HG03196 (cell line): ENCODE measurements around the gene PLEKHG3.
"Not testable (repeated sequence)": the region's sequence is repeated elsewhere in the genome, so short reads cannot be mapped to it uniquely, and the experiment has no call there.

Source experiments
- ATAC-seq: cut with Tn5 transposase; IDR thresholded peaks from one replicate; pipeline ENCODE4 v1.9.1; 2021; ENCODE audit not compliant: unreplicated experiment

The PLEKHG3 gene

DNA sequence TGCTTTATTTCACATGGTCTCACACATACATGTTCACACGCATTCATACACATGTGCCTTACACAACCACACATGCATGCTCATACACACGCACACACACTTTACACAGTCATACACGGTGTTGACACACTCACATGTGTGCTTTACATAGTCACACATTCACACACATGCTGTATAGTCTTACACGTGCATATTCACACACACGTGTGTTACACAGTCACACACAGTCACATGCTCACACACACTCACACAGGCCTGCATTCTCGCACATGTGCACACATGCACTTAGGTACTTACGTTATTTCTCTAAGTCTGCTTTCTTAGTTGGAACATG lies 18.0 kb upstream of the PLEKHG3 start:
- no peak for ATAC-seq

DNA sequence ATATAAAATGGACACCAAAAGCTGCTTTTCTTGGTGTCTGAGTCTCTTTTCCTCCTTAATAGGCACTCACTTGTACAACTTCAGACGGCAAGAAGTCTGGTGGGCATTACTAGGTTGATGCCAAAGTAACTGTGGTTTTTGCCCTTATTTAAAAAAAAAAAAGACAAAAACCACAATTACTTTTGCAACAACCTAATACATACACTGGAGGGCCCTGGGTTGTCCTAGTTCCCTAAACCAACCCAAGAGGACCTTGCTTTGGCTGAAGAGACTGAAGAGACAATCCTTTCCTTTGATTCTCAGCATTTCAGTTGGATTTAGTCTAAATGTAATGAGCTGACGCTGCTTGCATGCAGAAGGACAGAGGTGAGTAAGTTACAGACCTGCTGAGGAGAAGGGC lies 16.2 kb upstream of the PLEKHG3 start:
- no peak for ATAC-seq

DNA sequence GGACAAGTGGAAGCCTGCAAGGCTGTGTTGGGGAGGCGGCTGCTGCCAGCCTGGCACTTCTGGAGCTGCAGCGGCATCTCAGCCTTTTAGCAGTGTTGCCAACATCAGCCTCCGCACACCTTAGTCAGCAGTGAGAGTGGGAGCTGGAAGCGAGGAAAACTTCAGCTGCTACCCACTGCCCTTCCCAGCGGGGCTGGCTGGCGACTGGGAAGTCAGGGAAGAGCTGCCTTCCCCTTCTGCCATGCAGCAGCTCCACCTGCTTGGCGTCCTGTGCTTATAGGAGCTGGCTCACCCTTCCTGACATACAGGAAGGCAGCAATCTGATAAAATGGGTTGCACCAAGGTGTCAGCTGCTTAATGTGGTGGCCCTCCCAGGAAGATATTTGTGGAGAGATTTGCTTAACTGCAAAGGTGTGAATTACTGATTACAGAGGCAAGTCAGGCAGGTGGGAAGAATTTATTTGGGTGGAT lies 15.4 kb upstream of the PLEKHG3 start:
- ATAC-seq: no peak

DNA sequence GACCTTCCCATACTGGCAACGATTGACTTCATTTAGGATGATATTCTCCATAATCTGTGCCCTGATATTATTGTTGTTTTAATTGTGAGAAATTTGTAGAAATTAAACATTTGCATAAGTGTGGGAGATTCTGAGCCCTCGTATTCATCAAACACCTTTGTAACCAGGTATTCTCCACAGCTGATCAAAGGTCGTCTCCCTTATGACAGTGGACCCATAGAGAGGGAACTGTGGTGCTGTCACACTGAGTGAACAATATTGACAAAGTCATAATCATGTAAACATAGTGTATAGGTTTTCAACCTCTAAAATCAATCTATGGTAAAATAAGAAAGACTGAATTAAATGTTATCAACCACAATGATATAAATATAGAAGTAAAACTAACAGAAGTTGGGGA lies 14.9 kb upstream of the PLEKHG3 start:
- no peak for ATAC-seq

DNA sequence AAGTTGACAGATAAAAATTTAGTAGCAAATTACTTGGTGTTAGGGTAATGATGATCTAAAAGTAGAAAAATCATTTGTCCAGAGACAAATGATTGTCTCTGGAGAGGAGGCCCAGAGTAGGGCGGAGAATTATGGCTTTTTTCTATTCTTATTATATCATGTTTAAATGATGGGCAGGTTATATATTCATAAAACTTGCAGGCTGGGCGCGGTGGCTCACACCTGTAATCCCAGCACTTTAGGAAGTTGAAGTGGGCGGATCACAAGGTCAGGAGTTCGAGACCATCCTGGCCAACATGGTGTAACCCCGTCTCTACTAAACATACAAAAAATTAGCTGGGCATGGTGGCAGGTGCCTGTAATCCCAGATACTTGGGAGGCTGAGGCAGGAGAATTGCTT lies 13.6 kb upstream of the PLEKHG3 start:
- not testable (repeated sequence) for ATAC-seq

DNA sequence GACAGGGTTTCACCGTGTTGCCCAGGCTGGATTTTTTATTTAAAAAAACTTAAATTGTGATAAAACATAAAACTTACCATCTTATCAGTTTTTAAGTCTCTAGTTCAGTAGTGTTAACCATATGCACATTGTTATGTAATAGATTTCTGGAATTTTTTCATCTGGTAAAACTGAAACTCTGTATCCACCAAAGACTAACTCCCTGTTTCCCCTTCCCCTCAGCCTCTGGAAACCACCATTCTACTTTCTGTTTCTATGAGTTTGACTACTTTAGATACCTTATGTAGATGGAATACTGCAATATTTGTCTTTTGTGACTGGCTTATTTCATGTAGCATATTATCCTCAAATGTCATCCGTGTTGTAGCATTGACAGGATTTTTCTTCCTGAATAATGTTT lies 12.8 kb upstream of the PLEKHG3 start:
- no peak for ATAC-seq

DNA sequence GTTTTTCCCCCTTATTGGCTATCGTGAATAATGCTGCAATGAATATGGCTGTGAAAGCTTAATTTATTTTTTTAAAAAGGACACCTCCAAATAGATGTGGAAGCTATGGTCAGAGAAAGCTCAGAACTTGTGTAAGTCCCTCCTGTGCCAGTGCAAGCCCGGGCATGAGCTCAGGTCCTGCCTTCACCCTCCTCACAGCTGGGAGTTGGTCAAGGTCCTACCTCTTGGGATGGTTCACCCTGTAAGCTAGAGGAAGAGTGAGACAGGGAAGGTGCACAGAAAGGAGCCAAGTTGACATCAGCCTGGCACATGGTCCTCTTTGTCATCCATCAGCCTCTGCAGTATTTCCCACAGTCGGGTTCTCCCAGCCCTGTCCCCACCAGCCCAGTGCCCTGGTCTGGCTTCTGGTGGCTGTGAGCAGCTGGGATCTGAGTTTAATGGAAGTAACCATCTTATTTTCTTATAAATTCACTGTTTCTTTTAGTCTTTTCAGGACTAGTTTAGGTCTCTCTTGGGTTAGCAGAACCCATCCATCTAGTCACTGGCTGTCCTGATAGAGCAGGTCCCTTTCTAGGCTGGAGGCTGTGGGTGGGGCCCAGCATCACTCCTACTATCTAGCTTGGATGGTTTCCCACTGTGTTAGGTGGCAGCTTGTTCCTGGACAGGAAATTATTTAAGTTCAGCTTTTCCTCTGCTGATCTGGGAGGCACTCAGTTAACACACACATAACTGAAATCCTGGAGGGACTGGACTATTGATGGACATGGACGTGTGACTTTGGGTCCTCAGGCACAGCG lies 11.8 kb upstream of the PLEKHG3 start:
- no peak for ATAC-seq

DNA sequence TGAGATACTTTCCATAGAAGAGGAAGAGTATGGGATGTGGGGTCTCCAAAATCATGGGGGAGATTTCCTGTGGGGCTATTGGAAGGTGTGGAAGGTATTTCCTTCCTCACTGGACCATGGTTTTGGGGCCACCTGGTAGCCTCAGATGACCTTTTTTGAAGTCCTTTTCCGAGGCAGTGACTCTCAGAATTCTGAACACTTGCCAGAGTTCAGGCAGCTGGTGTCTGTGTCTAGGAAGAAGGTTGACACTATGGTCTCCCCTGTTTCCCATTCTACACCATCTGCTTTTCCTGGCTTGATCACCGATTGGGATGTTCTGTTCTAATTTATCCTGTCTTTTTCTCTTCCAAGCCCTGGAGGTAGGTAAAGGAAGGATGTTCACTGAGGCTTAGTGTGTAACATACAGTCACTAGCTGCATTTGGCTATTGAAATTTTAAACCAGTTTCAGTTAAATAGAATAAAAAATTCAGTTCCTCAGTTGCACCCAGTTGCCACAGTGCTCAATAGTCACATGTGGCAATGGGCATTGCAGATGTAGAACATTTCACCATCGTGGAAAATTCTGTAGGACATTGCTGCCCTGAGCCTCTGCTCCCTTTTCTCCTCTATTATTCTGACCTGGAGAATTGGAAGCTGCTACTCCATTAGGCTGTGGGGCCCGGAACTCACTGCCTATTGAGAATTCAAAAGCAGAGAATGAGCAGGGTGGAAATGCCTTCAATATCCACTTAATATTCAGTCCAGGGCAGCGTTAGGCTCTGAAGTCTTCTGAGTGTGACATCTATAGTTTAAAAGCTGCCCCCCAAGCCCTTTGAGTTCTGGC lies 11.0 kb upstream of the PLEKHG3 start:
- ATAC-seq: no peak

DNA sequence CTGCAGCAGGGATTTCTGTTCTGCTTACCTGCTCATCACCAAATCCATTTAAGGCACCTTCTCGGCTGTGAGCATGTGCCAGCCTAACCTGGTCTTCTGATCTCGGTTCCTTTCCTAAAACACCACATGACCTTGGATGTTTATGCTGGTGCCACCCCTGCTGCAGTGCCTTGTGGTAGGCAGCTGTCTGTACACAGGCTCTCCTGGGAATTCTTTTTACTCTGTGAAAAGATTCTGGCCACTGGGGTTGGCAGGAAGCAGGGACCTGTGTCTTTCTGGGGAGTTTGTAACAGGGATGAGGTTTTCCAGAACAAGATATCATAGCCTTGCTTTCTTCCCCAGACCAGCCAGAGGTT lies 10.4 kb upstream of the PLEKHG3 start:
- no peak for ATAC-seq

DNA sequence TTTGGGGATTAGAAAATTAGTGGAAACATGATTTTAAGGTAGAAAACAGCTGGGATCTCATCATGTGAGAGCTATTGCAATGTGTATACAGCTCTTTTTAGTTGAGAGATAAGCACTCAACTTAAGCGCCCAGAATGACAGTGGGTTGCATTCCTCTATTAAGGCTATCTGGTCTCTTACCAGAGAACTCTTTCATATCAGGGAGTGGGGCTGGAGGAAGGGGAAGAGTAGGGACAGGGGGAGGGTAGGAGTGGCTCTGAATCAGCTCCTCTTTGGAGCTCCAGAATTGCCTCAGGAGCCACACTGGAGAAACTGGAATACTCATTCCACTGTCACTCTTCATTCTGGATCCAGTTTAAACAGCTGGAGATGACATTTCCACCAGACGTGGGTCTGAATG lies 9.2 kb upstream of the PLEKHG3 start:
- ATAC-seq: no peak

DNA sequence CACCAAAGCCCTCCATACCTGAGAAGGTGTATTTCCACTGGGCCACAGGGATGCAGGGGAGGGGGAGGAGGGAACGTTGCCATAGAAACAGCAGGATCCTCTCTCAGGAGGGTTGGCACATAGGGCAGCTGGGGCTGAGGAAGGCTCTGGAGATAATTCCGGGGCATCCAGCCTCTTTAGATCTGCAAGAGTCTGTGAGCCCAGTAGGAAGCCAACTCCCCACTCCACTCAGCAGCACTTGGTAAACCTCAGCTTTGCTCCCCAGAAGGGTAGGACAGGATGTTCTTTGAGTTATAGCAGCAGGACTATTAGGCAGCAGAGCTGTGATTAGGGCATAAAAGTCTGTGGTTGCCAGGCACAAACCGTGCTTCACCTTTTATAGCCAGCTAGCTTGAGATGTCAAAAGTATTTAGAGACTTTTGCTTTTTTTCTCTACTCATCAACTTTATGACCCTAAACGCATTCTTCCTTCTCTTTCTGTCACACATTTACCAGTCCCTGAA lies 7.8 kb upstream of the PLEKHG3 start:
- no peak for ATAC-seq

DNA sequence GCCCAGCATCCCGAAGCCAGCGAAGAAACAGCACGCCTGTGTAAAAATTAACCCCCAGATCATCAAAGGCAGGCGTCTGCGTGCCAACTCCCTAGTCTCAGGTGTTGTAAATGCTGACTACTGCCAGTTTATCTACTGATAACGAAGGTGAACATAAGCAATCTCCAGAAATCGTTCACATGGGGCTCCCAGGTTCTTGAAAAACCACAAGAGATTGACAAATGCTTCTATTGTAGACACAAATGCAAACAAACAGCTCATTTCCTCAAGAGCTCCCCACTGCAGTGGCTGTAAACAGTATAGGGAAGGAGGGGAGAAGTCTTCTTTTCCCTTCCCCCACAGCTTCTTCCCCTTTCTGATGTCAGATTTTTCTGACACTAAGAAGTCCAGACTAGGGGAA lies 5.3 kb upstream of the PLEKHG3 start:
- ATAC-seq: no peak

DNA sequence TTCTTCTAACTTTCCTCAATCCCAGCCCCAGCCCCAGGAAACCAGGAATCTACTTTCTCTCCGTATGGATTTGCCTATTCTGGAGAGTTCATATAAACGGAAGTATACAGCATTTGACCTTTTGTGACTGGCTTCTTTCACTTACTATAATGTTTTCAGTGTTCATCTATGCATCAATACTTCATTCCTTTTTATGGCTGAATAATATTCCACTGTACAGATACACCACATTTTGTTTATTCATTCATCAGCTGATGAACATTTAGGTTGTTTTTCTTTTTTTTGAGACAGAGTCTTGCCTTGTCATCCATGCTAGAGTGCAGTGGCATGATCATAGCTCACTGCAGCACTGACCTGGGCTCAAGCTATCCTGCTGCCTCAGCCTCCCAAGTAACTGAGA lies 3.9 kb upstream of the PLEKHG3 start:
- no peak for ATAC-seq

DNA sequence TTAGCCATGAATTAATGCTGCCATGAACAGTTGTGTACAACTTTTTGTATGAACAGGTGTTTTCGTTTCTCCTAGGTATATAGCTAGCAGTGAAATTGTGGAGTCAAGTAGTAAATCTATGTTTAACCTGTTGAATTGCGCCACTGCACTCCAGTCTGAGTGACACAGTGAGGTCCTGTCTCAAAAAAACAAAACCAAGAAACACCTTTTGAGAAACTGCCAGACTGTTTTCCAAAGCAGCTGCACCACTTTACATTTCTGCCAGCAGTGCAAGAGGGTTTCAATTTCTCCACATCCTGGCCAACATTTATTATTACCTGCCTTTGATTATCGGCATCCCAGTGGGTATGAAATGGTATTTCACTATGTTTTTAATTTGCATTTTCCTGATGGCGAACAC lies 3.3 kb upstream of the PLEKHG3 start:
- ATAC-seq: no peak

DNA sequence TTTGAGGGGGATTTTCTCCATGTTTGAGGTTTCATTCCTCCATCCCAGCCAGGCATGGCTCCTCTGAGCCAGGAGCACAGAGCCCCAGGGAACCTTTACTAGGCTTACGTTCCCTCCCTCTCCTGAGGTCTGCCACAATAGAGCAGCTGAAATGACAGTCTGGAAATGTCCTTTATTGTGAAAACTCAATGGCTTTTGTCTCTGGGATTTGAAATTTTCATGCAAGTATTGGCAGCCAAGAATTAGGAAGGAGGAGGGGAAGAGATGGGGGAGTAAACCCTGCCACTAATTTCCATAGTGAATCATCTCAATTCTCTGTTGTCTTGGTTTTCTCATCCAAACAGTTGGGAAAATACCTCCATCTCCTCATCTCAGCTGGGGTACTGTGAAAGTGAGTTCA lies 2.6 kb upstream of the PLEKHG3 start:
- ATAC-seq: no peak

DNA sequence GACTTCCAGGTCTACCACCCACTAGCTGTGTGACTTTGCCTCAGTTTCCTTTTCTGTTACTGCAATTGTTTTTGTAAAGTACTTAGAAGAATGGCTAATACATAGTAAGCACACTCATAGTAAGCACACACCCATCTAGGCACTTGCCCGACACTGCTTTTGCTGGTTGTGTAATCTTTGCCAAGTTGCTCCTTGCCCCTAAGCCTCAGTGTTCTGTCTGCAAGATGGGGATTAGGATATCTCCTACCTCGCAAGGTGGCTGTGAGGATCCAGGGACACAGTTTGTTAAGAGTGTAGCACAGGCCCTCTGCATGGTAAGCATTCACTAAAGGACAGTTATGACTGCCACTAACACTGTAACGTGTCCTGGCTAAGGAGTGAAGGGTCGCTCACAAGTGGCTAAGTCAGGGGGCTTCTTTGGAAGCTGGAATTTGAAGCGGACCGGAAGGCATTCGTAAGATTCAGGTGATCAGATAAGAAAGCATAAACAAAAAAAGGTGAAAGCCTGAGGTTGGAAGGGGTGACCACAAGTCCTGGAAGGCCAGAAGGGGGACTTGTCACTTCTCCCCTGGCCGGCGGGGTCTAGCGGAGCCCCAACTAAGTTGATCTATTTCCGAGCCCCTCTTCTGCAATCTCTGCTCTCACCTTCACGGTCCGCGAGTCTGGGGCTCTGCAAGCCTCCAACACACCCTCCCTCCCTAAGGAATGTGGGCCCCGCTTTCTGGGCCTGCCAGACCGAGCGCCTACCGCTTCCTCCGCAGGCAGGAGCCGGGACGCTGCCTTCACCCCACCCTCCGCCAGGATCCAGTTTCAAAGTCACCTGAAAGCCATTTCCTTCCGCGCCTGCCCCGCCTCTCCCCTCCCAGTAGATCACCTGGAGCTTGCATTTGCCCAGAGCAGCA lies 1.5 kb upstream of the PLEKHG3 start:
- ATAC-seq: no peak

DNA sequence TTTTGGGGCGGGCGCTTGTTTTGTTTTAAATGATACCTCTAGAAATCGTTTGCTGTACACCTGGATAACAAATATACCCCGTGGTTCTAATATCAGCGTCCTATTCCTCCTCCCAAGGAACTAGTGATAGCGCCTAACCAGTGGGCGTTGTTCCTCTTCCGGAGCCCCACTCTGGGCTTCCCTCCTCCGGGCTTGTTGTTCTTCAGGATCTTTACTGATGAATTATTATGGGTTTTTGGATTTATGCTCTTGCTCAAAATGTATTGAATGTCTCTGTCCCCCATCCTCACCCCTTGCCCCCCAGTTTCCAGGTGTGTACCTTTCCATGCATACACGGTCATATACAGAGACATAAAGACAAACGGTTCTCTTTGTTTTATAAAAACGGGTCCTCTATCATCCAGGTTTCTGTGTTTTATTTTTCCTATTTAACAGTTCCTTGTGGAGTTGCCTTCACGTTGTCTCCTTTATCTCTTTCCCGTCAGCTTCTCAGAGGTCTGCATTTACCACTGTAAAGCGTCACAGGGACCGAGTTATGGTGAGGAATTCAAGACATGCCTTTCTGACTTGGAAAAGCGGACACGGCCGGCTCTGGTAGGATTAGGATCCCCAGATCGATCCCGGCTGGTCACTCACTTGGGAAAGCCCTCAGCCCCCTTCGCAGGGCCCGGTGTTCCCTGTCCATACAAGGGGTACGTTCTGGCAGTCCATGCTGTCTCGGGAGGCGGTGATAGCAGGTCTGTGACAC lies 655 bp upstream of the PLEKHG3 start:
- no peak for ATAC-seq

DNA sequence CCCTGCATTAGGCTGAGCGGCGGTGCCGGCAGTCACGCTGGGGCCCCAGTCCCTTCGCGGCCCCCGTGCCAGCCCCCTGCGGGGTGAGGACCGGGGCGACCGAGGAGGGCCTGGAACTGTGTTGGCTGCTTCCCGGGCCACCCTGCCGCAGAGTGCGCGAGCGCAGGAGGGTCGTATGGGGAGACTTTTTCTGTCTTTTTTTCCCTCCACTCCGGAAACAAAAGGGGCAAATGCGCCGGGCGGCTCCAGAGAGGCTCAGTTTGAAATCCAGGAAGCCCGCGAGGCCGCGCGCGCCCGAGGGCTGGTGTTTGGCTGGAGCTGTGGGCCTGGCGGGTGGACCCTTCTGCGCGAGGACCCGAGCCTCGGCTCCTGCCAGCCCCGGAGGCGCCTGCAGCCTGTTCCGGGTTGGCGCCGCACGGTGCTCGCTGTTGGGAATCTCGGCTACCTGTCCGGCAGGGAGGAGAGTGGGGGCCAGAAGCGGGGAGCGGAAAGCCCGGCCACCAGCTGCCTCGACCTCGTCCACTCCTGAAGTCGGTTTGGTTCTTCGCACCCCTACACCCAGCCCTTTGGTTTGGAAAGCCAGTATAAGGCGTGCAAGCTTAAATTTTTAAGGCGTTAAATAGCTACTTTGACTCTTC lies 638 bp downstream of the PLEKHG3 start:
- no peak for ATAC-seq

DNA sequence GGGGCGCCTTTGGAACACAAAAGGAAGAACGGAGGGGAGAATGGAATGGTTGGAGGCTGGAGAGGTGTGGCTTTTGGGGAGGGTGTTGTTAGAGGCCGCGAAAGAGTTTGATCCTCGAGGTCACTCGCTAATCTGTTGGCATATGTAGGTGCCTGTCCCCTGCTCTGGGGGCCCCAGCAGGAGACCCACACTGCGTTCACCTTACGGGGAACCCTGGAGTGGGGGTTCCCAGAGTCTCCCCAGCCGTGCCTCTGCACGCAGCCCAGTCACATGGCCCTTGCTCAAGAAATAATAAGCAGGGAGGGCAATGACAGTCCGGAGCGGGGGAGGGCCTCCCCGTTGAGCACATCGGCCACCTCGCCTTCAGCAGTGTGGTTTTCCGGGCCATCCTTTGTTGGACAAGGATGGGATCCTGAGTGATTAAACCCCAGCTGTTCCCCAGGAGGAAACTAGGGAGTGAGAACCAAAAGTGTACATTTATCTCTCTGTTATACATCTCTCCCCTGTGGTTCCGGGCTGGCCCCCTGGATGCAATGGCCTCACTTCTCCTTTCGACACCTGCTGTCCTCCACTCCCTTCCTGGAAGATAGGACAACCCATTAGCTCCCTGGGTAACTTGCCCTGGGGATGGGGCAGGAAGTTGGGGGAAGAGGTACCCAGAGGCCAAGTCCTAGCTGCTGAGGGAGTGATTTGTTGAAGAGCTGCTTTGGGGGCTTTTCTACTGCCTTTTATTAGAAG lies 1.3 kb downstream of the PLEKHG3 start:
- no peak for ATAC-seq
